HL-60 (cell line): ENCODE results near the gene DMBX1.

Source experiments
- GABPA ChIP-seq: IDR thresholded peaks from 2 replicates; pipeline ENCODE4 v1.6.1; 2012; ENCODE audit warnings: low read depth
- POLR2AphosphoS5 ChIP-seq: IDR thresholded peaks from 2 replicates; pipeline ENCODE4 v1.6.1; 2012; ENCODE audit warnings: low read depth
- SPI1 ChIP-seq: IDR thresholded peaks from 2 replicates; pipeline ENCODE4 v1.6.1; 2012; ENCODE audit warnings: low read depth, mild to moderate bottlenecking, borderline replicate concordance
- TF ChIP-seq, protein P1 (sequence below): IDR thresholded peaks from one replicate; pipeline ENCODE4 v1.5.1; 2011; ENCODE audit warnings: low read length, control low read depth, inconsistent platforms; ENCODE audit not compliant: insufficient read depth
- TF ChIP-seq, protein P2 (sequence below): IDR thresholded peaks from 2 replicates; pipeline ENCODE4 v1.6.1; 2012; ENCODE audit warnings: low read depth; ENCODE audit not compliant: insufficient replicate concordance

DNA sequence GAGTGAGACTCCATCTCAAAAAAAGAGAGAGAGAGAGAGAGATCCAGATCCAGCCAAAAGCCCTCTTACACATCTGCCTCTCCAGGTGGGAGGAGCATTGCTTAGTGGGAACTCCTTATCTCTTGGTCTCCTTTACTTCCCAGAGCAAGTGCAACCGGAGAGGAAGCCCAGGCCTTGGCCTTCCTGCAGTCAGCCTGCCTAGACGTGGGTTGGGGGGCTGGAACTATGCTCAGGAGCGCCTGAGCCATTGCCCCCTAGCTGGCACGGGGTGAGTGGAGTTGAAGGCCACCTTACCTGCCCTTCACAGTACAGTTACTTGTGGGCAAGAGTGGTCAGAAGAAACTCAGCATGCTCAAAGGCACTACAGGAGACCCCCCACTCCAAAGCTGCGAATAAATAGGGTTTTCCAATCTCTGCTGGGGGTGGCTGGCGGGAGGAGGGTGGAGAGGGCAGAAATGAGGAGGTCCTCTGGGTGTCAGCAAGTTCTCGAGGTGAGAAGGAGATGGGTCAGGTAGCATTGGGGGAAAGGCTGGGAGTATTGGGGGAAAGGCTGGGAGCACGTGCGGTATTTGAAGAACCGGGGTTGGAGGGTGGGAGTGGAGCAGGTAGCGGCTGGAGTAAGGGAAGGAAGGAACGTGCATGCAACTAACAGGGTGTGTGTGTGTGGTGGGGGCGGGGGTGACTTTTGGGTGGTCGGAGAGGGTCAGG lies 4.7 kb upstream of the DMBX1 start:
- TF ChIP-seq, protein P1, sequence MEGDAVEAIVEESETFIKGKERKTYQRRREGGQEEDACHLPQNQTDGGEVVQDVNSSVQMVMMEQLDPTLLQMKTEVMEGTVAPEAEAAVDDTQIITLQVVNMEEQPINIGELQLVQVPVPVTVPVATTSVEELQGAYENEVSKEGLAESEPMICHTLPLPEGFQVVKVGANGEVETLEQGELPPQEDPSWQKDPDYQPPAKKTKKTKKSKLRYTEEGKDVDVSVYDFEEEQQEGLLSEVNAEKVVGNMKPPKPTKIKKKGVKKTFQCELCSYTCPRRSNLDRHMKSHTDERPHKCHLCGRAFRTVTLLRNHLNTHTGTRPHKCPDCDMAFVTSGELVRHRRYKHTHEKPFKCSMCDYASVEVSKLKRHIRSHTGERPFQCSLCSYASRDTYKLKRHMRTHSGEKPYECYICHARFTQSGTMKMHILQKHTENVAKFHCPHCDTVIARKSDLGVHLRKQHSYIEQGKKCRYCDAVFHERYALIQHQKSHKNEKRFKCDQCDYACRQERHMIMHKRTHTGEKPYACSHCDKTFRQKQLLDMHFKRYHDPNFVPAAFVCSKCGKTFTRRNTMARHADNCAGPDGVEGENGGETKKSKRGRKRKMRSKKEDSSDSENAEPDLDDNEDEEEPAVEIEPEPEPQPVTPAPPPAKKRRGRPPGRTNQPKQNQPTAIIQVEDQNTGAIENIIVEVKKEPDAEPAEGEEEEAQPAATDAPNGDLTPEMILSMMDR, result no peak
- TF ChIP-seq POLR2AphosphoS5 (no peak), GABPA (no peak), SPI1 (no peak)
- TF ChIP-seq, protein P2, sequence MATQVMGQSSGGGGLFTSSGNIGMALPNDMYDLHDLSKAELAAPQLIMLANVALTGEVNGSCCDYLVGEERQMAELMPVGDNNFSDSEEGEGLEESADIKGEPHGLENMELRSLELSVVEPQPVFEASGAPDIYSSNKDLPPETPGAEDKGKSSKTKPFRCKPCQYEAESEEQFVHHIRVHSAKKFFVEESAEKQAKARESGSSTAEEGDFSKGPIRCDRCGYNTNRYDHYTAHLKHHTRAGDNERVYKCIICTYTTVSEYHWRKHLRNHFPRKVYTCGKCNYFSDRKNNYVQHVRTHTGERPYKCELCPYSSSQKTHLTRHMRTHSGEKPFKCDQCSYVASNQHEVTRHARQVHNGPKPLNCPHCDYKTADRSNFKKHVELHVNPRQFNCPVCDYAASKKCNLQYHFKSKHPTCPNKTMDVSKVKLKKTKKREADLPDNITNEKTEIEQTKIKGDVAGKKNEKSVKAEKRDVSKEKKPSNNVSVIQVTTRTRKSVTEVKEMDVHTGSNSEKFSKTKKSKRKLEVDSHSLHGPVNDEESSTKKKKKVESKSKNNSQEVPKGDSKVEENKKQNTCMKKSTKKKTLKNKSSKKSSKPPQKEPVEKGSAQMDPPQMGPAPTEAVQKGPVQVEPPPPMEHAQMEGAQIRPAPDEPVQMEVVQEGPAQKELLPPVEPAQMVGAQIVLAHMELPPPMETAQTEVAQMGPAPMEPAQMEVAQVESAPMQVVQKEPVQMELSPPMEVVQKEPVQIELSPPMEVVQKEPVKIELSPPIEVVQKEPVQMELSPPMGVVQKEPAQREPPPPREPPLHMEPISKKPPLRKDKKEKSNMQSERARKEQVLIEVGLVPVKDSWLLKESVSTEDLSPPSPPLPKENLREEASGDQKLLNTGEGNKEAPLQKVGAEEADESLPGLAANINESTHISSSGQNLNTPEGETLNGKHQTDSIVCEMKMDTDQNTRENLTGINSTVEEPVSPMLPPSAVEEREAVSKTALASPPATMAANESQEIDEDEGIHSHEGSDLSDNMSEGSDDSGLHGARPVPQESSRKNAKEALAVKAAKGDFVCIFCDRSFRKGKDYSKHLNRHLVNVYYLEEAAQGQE, result no peak
